Activated CD8-positive, alpha-beta memory T cell treated with anti-CD3 and anti-CD28 coated beads for 36 hours (primary cell): ENCODE data around the gene RPS27A. TPM values are rescaled to one million over a fixed set of nuclear protein-coding genes. Genes with fewer than 3 reads are reported as not detected.
"Not testable (repeated sequence)": the region's sequence is repeated elsewhere in the genome, so short reads cannot be mapped to it uniquely, and the experiment has no call there.

Experiments used
- CTCF ChIA-PET: fragments of 350-600 bp; sonication (Branson Sonifier 250); formaldehyde crosslinking; loops from one replicate; lab custom pipeline; 2021; ENCODE audit warnings: antibody characterized with exemption; lab: Charles Lee
- POLR2A ChIA-PET: fragments of 350-600 bp; sonication (Branson Sonifier 250); formaldehyde crosslinking; loops from one replicate; lab custom pipeline; 2021; ENCODE audit warnings: antibody characterized with exemption; lab: Charles Lee
- total RNA-seq, 2 experiments: library from RNA; stranded (reverse); gene quantifications; one replicate each; pipeline ENCODE4 v1.2.3, GENCODE V29; 2021

The RPS27A gene
- 1,000 to 10,000 TPM; 1,085 to 1,130 TPM for total RNA-seq

- POLR2A ChIA-PET = interaction anchor here (0.6 to 1.5 kb wide), 5 partner anchors 10 to 287 kb away, joined by 3 to 11 read pairs (median 4); partner anchors contain the start of genes CFAP36 and RTN4
- CTCF ChIA-PET = interaction anchor here (0.9 kb wide), 1 partner anchor 38 kb away, joined by 4 read pairs; no protein-coding TSS in a partner anchor
Measured at GRCh38 chr2:55232084-55232862, at the start of gene RPS27A, which contains the start of gene CLHC1. Gene RPS27A (plus strand): TSS chr2:55232688. CDS start chr2:55232825, 137 bp downstream. Gene CLHC1 (minus strand): TSS chr2:55232293. CDS start chr2:55222411, 9,882 bp downstream.

GRCh38 chr2:55186837-55187236, 45.7 kb upstream of the RPS27A start:
- CTCF ChIA-PET, POLR2A ChIA-PET: not testable (repeated sequence)

- POLR2A ChIA-PET, CTCF ChIA-PET: not testable (repeated sequence)
Measured at GRCh38 chr2:55191888-55192287, 40.6 kb upstream of the RPS27A start.

GRCh38 chr2:55196526-55196925, 36.0 kb upstream of the RPS27A start:
- CTCF ChIA-PET = no interaction called here

GRCh38 chr2:55200416-55200815, 32.1 kb upstream of the RPS27A start:
- POLR2A ChIA-PET = no interaction called here
- CTCF ChIA-PET = interaction anchor here (0.7 kb wide), 1 partner anchor 301 kb away, joined by 3 read pairs; no protein-coding TSS in a partner anchor

More at GRCh38 chr2:55196526-55196925, 36.0 kb upstream of the RPS27A start:
- POLR2A ChIA-PET = no interaction called here

GRCh38 chr2:55204536-55204935, 28.0 kb upstream of the RPS27A start:
- ChIA-PET POLR2A (no interaction called here), CTCF (no interaction called here)

GRCh38 chr2:55204950-55205349, 27.5 kb upstream of the RPS27A start:
- ChIA-PET POLR2A (no interaction called here), CTCF (no interaction called here)

GRCh38 chr2:55213822-55214221, 18.7 kb upstream of the RPS27A start:
- POLR2A ChIA-PET = no interaction called here
- CTCF ChIA-PET = no interaction called here

- ChIA-PET CTCF (interaction anchor here (1.1 kb wide), 1 partner anchor 43 kb away, joined by 3 read pairs; no protein-coding TSS in a partner anchor), POLR2A (interaction anchor here (0.7 to 1.4 kb wide), 2 partner anchors 12 to 42 kb away, joined by 3 to 6 read pairs; no protein-coding TSS in a partner anchor)
Measured at GRCh38 chr2:55223958-55224760, 8.3 kb upstream of the RPS27A start.

GRCh38 chr2:55224761-55225261, 7.7 kb upstream of the RPS27A start:
- ChIA-PET CTCF (interaction anchor here (0.5 kb wide), 1 partner anchor 13 kb away, joined by 4 read pairs; no protein-coding TSS in a partner anchor), POLR2A (no interaction called here)

GRCh38 chr2:55225481-55226020, 6.9 kb upstream of the RPS27A start:
- POLR2A ChIA-PET = interaction anchor here (0.6 kb wide), 1 partner anchor 14 kb away, joined by 3 read pairs; no protein-coding TSS in a partner anchor
- CTCF ChIA-PET = no interaction called here

- CTCF ChIA-PET, POLR2A ChIA-PET: not testable (repeated sequence)
Measured at GRCh38 chr2:55227437-55228225, 4.9 kb upstream of the RPS27A start.

GRCh38 chr2:55228226-55228563, 4.3 kb upstream of the RPS27A start:
- ChIA-PET CTCF (no interaction called here), POLR2A (interaction anchor here (0.6 kb wide), 1 partner anchor 654 kb away, joined by 4 read pairs; no protein-coding TSS in a partner anchor)

- POLR2A ChIA-PET = no interaction called here
Measured at GRCh38 chr2:55229221-55229620, 3.3 kb upstream of the RPS27A start.

GRCh38 chr2:55230551-55230950, 1.9 kb upstream of the RPS27A start:
- POLR2A ChIA-PET = interaction anchor here (0.7 kb wide), 1 partner anchor 221 kb away, joined by 5 read pairs; no protein-coding TSS in a partner anchor

More at GRCh38 chr2:55229221-55229620, 3.3 kb upstream of the RPS27A start:
- CTCF ChIA-PET = no interaction called here

GRCh38 chr2:55231546-55232083, 873 bp upstream of the RPS27A start:
- POLR2A ChIA-PET = interaction anchor here (0.6 kb wide), 1 partner anchor 286 kb away, joined by 3 read pairs; no protein-coding TSS in a partner anchor
- CTCF ChIA-PET = no interaction called here

More at GRCh38 chr2:55230551-55230950, 1.9 kb upstream of the RPS27A start:
- CTCF ChIA-PET = no interaction called here

GRCh38 chr2:55232863-55233657, 572 bp downstream of the RPS27A start:
- ChIA-PET POLR2A (interaction anchor here (0.8 to 1.5 kb wide), 4 partner anchors 10 to 286 kb away, joined by 3 to 11 read pairs (median 6); partner anchors contain the start of genes CFAP36 and RTN4), CTCF (interaction anchor here (0.9 kb wide), 1 partner anchor 37 kb away, joined by 4 read pairs; no protein-coding TSS in a partner anchor)
